HCT116 (cell line): ENCODE results near the gene LYPD4. TPM values are rescaled to one million over a fixed set of nuclear protein-coding genes. Genes with fewer than 3 reads are reported as not detected.

ENCODE experiments used
- ATAC-seq: fragments of 200-7000 bp; cut with Tn5 transposase; 2 replicates; pipeline ENCODE4 v1.9.1; 2020; ENCODE audit warnings: mild to moderate bottlenecking, moderate library complexity
- BruUV-seq: library from RNA; stranded (reverse); fragments of 400-500 nt; replicated peaks from 2 replicates; lab custom pipeline; 2021; lab: Mats Ljungman, UMichigan
- CTCF ChIA-PET: fragments of 300-600 bp; sonication (Branson Sonifier 250); formaldehyde crosslinking; loops from one replicate; lab custom pipeline; 2021; ENCODE audit warnings: antibody characterized with exemption; lab: Charles Lee
- POLR2A ChIA-PET: fragments of 300-600, 350-600 bp; sonication (Branson Sonifier 250); formaldehyde crosslinking; loops from one replicate; lab custom pipeline; 2021; ENCODE audit warnings: antibody characterized with exemption; lab: Charles Lee
- RAD21 ChIA-PET, 2 experiments: fragments of 300-600 bp; sonication (Branson Sonifier 250); formaldehyde crosslinking; loops; one replicate each; lab custom pipeline; 2023; ENCODE audit warnings: low total read pairs in 2 of 2; ENCODE audit not compliant: uncharacterized antibody in 2 of 2, unreplicated experiment in 2 of 2, low non-redundant PET in 1 of 2; lab: Charles Lee
- DNase-seq: peaks from one replicate; pipeline ENCODE4 v3.0.0-alpha.2; 2010; ENCODE audit warnings: low read depth, low spot score
- H2AFZ ChIP-seq: fragments of 200-600 bp; shearing (Covaris generic), sonication (generic); 2 replicates; pipeline ENCODE4 v1.6.1; 2017; ENCODE audit warnings: low read depth, mixed run types, mixed read lengths, antibody characterized with exemption, low read length; ENCODE audit not compliant: poor library complexity, severe bottlenecking
- H3K27ac ChIP-seq: 2 replicates; pipeline ENCODE4 v1.5.1; 2012; ENCODE audit warnings: low read depth, low read length
- H3K27me3 ChIP-seq: fragments of 200-600 bp; sonication (generic); 2 replicates; pipeline ENCODE4 v1.6.1; 2016; ENCODE audit warnings: mixed run types, low read length, mixed read lengths; ENCODE audit not compliant: insufficient read depth
- H3K36me3 ChIP-seq, 2 experiments: fragments of 200-500 bp in 1 of 2; fragments of 200-600 bp in 1 of 2; sonication (Bioruptor generic) in 1 of 2; sonication (generic) in 1 of 2; 2 replicates each; pipeline versions ENCODE4 v1.5.1 to v1.6.1; 2014 to 2016; ENCODE audit warnings: low read length in 2 of 2, inconsistent platforms in 1 of 2, mixed read lengths in 1 of 2, mixed run types in 1 of 2; ENCODE audit not compliant: insufficient read depth in 2 of 2, control insufficient read depth in 1 of 2
- H3K4me1 ChIP-seq, 2 experiments: fragments of 200-600 bp in 1 of 2; sonication (generic) in 1 of 2; 2 replicates each; pipeline versions ENCODE4 v1.5.1 to v1.6.1; 2012 to 2017; ENCODE audit warnings: low read length in 2 of 2, inconsistent platforms in 1 of 2, mild to moderate bottlenecking in 1 of 2, mixed read lengths in 1 of 2, mixed run types in 1 of 2, moderate library complexity in 1 of 2; ENCODE audit not compliant: insufficient read depth in 2 of 2, control insufficient read depth in 1 of 2
- H3K4me2 ChIP-seq: fragments of 200-600 bp; sonication (generic); 2 replicates; pipeline ENCODE4 v1.6.1; 2017; ENCODE audit warnings: mixed run types, low read length, mixed read lengths
- H3K4me3 ChIP-seq, 2 experiments: fragments of 200-600 bp in 1 of 2; sonication (generic) in 1 of 2; replicated peaks in 1 of 2; 2 replicates each; pipeline ENCODE4 v1.5.1; 2011 to 2016; ENCODE audit warnings: low read length in 2 of 2, control low read depth in 1 of 2, low read depth in 1 of 2, mild to moderate bottlenecking in 1 of 2, mixed read lengths in 1 of 2, mixed run types in 1 of 2
- H3K79me2 ChIP-seq: fragments of 200-600 bp; sonication (generic); 2 replicates; pipeline ENCODE4 v1.6.1; 2017; ENCODE audit warnings: mild to moderate bottlenecking, mixed run types, low read length, moderate library complexity, mixed read lengths; ENCODE audit not compliant: insufficient read depth
- H3K9ac ChIP-seq: fragments of 200-600 bp; sonication (generic); 2 replicates; pipeline ENCODE4 v1.6.1; 2016; ENCODE audit warnings: low read length, mixed read lengths
- H3K9me2 ChIP-seq: fragments of 200-600 bp; sonication (generic), shearing (Covaris generic); 2 replicates; pipeline ENCODE4 v1.6.1; 2017; ENCODE audit warnings: mixed run types, mild to moderate bottlenecking, moderate library complexity; ENCODE audit not compliant: insufficient read depth
- H3K9me3 ChIP-seq, 2 experiments: fragments of 200-500 bp in 1 of 2; fragments of 200-600 bp in 1 of 2; sonication (Bioruptor generic) in 1 of 2; sonication (generic) in 1 of 2; 2 replicates each; pipeline ENCODE4 v1.6.1; 2014 to 2017; ENCODE audit warnings: low read length in 2 of 2, mixed read lengths in 2 of 2, inconsistent platforms in 1 of 2, low read depth in 1 of 2, mild to moderate bottlenecking in 1 of 2, mixed run types in 1 of 2, moderate library complexity in 1 of 2; ENCODE audit not compliant: control insufficient read depth in 1 of 2, insufficient read depth in 1 of 2
- H4K20me1 ChIP-seq: fragments of 200-600 bp; sonication (generic), shearing (Covaris generic); 2 replicates; pipeline ENCODE4 v1.6.1; 2017; ENCODE audit warnings: mixed run types, mild to moderate bottlenecking, moderate library complexity; ENCODE audit not compliant: insufficient read depth
- CEBPB ChIP-seq: IDR thresholded peaks from 2 replicates; pipeline ENCODE4 v1.6.1; 2012; ENCODE audit warnings: low read depth
- EZH2 ChIP-seq: fragments of 200-600 bp; sonication (generic); IDR thresholded peaks from 2 replicates; pipeline ENCODE4 v1.6.1; 2017; ENCODE audit warnings: antibody characterized with exemption, mixed run types
- FOSL1 ChIP-seq: IDR thresholded peaks from 2 replicates; pipeline ENCODE4 v1.6.1; 2012; ENCODE audit warnings: low read depth
- POLR2A ChIP-seq: IDR thresholded peaks from 2 replicates; pipeline ENCODE4 v1.7.0; 2011; ENCODE audit warnings: borderline replicate concordance; ENCODE audit not compliant: insufficient read depth, insufficient read length; ENCODE audit errors: extremely low read depth
- POLR2AphosphoS5 ChIP-seq: IDR thresholded peaks from 2 replicates; pipeline ENCODE4 v1.6.1; 2011; ENCODE audit warnings: mild to moderate bottlenecking, low read depth, low read length, moderate library complexity
- SIN3A ChIP-seq: IDR thresholded peaks from 2 replicates; pipeline ENCODE4 v1.6.1; 2012; ENCODE audit warnings: low read depth
- TCF7L2 ChIP-seq: IDR thresholded peaks from 2 replicates; pipeline ENCODE4 v1.7.0; 2011; ENCODE audit warnings: borderline replicate concordance, inconsistent platforms; ENCODE audit not compliant: insufficient read depth, insufficient read length; ENCODE audit errors: extremely low read depth
- intact Hi-C: fragments of 100-400 bp; cut with micrococcal nuclease; formaldehyde crosslinking; loops from 2 replicates; pipeline ENCODE4 v1.10.0; 2022
- total RNA-seq: library from RNA; stranded (reverse); gene quantifications from one replicate; pipeline ENCODE4 v1.2.1, GENCODE V29; 2021; ENCODE audit not compliant: unreplicated experiment

Gene LYPD4
- total RNA-seq, 1 experiment from 2014 or later, result not detected

GRCh38 chr19:41859213-41859617, 14.7 kb upstream of the LYPD4 start:
- BruUV-seq, result TSS peak; percentile 94
- peak overlapping the region; percentile 72 for H2AFZ ChIP-seq

GRCh38 chr19:41853768-41854167, 9.3 kb upstream of the LYPD4 start:
- Histone ChIP-seq H3K9ac (no peak overlapping the region), H3K4me2 (no peak overlapping the region), H3K9me3 (no peaks in the 10 kb centered on the region), H4K20me1 (no peaks in the 10 kb centered on the region), H3K27ac (no peak overlapping the region), H3K27me3 (peaks cover 39% of the 10 kb centered on the region), H3K4me3 (no peak overlapping the region), H3K36me3 (no peaks in the 10 kb centered on the region), H3K9me2 (no peaks in the 10 kb centered on the region), H2AFZ (no peak overlapping the region), H3K4me1 (peaks cover under 1 to 1% of the 10 kb centered on the region in 2 experiments; a peak in 2 of 4 replicates), H3K79me2 (no peaks in the 10 kb centered on the region)
- intact Hi-C loops, result no loop called here
- no peak for ATAC-seq
- RAD21 ChIA-PET, result no interaction called here
- no peak for DNase-seq
- TF ChIP-seq EZH2 (0 out of 2 replicates have a peak, but pooled peaks have one; percentile 73), CEBPB (no peak)
- CTCF ChIA-PET, result no interaction called here
- BruUV-seq, result no TSS peak
- POLR2A ChIA-PET, result no interaction called here

More at GRCh38 chr19:41859213-41859617, 14.7 kb upstream of the LYPD4 start:
- Histone ChIP-seq H3K9me2 (no peaks in the 10 kb centered on the region), H3K36me3 (peaks cover 34 to 39% of the 10 kb centered on the region in 2 experiments), H3K9me3 (no peaks in the 10 kb centered on the region), H3K4me3 (peak overlapping the region; percentile 73 to 100), H3K4me2 (peak overlapping the region; percentile 88), H3K4me1 (peaks cover 26 to 41% of the 10 kb centered on the region in 2 experiments), H3K27ac (peak overlapping the region; percentile 99), H4K20me1 (peaks cover 18% of the 10 kb centered on the region; the same call in 1 of the 2 replicates), H3K79me2 (peaks cover 42% of the 10 kb centered on the region), H3K27me3 (peaks cover 5% of the 10 kb centered on the region; the same call in 1 of the 2 replicates), H3K9ac (peak overlapping the region; percentile 96)
- peak; percentile 43 for TF ChIP-seq POLR2A
- TF ChIP-seq SIN3A, result 0 out of 2 replicates have a peak, but pooled peaks have one; percentile 21
- TF ChIP-seq TCF7L2, result no peak
- TF ChIP-seq FOSL1, result no peak
- peak; percentile 88 for TF ChIP-seq POLR2AphosphoS5
- RAD21 ChIA-PET, result interaction anchor here in 1 of 2 experiments (1.5 kb wide), 1 partner anchor 100 kb away, joined by 3 read pairs; the partner anchor contains the start of gene RABAC1
- POLR2A ChIA-PET, result interaction anchor here (1.0 to 3.2 kb wide), 11 partner anchors 9 to 217 kb away, joined by 3 to 36 read pairs (median 6); partner anchors contain the start of genes RABAC1 and ZNF574
- CTCF ChIA-PET, result interaction anchor here (0.7 to 2.1 kb wide), 6 partner anchors 11 to 106 kb away, joined by 3 to 11 read pairs (median 4); no protein-coding TSS in a partner anchor
- intact Hi-C loops, result no loop called here
- no peak for DNase-seq
- peak; percentile 1; the same call in 1 of the 2 replicates for ATAC-seq
